ENCODE results near the gene VPS37B. TPM values are rescaled to one million over a fixed set of nuclear protein-coding genes. Genes with fewer than 3 reads are reported as not detected.
A peak's percentile ranks its signal among the peaks of the same experiment; 100 is the strongest.

The VPS37B gene
- total and polyA plus RNA-seq, 5 donors from 2014 or later: 19.0 to 99.2 (median 21.3) TPM

DNA sequence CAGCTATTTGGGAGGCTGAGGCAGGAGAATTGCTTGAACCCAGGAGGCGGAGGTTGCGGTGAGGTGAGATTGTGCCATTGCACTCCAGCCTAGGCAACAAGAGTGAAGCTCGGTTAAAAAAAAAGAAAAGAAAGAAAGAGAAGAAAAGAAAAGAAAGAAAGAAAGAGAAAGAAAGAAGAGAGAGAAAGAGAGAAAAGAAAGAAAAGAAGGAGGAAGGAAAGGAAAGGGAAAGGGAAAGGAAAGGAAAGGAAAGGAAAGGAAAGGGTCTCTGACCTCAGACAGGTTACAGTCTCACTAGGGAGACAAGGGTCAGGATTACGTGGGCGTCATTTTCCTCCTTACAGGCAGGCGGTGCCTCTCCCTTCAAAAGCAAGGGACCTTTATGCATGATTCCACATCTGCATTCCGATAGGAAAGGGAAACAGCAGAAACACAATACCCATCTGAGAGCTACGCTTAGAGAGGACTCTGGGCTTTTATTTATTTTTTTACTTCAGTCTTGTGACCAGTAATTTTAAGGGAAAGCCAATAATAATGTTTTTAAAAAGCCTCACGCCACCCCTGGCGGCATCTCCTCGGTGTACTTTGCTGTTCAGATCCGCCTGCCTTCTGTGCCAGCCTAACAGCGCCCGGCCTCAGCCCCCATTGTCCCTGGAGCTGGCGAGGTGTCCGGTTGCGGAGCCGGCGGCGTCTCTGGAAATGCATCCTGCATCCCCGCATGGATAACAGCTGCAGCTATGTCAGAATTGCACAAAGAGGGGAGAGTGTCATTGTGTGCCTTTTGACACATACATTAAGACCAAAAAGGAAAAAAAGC, 61.6 kb downstream of the VPS37B start:
- DNase-seq: peak in 2 of 3 donors; percentile 22 to 28
- Mint-ChIP-seq H3K27me3 (peaks cover 29% of the 10 kb centered on the region), H3K36me3 (no peaks in the 10 kb centered on the region), H3K4me3 (peak overlapping the region; percentile 92 to 98 (median 95)), H3K9me3 (peaks cover 0 to 3% (median 0%) of the 10 kb centered on the region in 7 donors), H3K27ac (peak overlapping the region; percentile 59 to 92 (median 79)), H3K4me1 (peaks cover 0 to 42% (median 23%) of the 10 kb centered on the region in 4 donors)
- Histone ChIP-seq H3K27me3 (ENCODE audit: control insufficient read depth, insufficient read depth, low read length) (no peaks in the 10 kb centered on the region), H3K27ac (ENCODE audit: insufficient read depth, low read length, poor library complexity, severe bottlenecking) (no peak overlapping the region), H3K9me3 (ENCODE audit: control insufficient read depth in 2 of 2, low read length in 2 of 2) (no peaks in the 10 kb centered on the region), H3K4me3 (ENCODE audit: low read depth, low read length) (peak overlapping the region; percentile 55), H3K4me1 (ENCODE audit: control insufficient read depth, insufficient read depth, low read length, poor library complexity, severe bottlenecking) (peaks cover 20% of the 10 kb centered on the region), H3K36me3 (ENCODE audit: control insufficient read depth, insufficient read depth, low read length) (no peaks in the 10 kb centered on the region)
- peak; percentile 27 to 28 for ATAC-seq (ENCODE audit: low read depth in 2 of 2)

DNA sequence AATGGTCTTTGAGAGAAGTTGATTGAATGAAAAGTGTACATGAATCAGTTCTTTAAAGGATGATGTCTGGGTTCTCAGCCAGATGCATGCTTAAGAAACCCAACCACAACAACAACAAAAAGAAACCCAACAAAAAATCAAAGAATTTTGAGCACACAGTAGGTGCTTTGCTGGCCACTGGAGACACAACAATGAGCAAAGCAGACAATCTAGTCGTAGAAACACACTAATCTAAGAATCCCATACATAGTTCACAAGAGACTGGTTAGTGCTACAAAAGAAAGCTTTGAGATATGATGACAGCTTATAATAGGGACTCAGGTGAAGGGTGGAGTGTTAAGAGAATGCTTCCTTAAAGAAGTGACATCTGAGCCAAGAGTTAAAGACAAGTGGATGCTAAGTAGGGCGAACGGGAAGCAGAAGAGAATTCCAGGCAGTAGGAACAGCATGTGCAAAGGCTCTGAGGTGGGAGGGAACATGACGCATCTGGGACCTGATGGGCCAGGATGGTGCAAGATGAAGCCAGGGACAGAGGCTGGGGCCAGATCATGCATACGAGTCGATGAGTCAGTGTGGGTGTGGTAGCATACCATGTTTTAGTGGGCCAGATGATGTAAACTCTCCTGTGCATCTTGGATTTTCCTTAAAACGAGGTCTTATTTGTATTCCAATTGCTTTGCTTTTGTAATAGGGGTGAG, 65.3 kb downstream of the VPS37B start:
- H3K27ac ChIP-seq (ENCODE audit: insufficient read depth, low read length, poor library complexity, severe bottlenecking): no peak overlapping the region
- no peaks in the 10 kb centered on the region for H3K36me3 ChIP-seq (ENCODE audit: control insufficient read depth, insufficient read depth, low read length)
- ATAC-seq (ENCODE audit: low read depth in 2 of 2) (no peak), DNase-seq (no peak)
- Mint-ChIP-seq H3K4me1 (peaks cover 0 to 15% (median 10%) of the 10 kb centered on the region in 4 donors), H3K27me3 (peaks cover 41% of the 10 kb centered on the region), H3K27ac (no peak overlapping the region), H3K9me3 (peaks cover 0 to 3% (median 0%) of the 10 kb centered on the region in 7 donors), H3K36me3 (no peaks in the 10 kb centered on the region), H3K4me3 (peak overlapping the region in 1 of 4 donors; percentile 65)
- H3K27me3 ChIP-seq (ENCODE audit: control insufficient read depth, insufficient read depth, low read length): peaks cover 4% of the 10 kb centered on the region
- no peaks in the 10 kb centered on the region for H3K9me3 ChIP-seq (ENCODE audit: control insufficient read depth in 2 of 2, low read length in 2 of 2)
- H3K4me1 ChIP-seq (ENCODE audit: control insufficient read depth, insufficient read depth, low read length, poor library complexity, severe bottlenecking): peaks cover 12% of the 10 kb centered on the region
- no peak overlapping the region for H3K4me3 ChIP-seq (ENCODE audit: low read depth, low read length)

DNA sequence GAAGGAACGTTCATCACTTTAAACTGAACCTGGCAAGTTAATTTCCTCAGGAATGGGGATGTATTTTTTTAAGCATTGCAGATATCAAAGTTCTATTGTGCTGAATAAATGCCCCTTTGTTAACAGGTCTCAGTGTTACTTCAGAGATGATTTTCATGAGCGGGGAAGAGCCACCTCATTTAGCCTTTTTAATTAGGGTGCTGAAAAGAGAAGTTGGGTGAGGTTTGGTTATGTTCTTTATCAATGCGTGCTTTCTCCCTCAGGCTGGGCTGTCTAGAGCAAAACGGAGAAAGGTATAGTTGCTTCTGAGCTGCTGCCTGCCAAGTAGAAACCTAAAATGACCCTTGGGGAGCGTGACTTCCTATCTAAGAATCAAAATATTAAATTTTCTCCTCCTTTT, 68.7 kb downstream of the VPS37B start:
- no peak for DNase-seq
- no peak overlapping the region for H3K27ac ChIP-seq (ENCODE audit: insufficient read depth, low read length, poor library complexity, severe bottlenecking)
- peaks cover 0 to 2% (median 0%) of the 10 kb centered on the region in 7 donors for H3K9me3 Mint-ChIP-seq
- H3K36me3 ChIP-seq (ENCODE audit: control insufficient read depth, insufficient read depth, low read length): no peaks in the 10 kb centered on the region
- H3K27me3 ChIP-seq (ENCODE audit: control insufficient read depth, insufficient read depth, low read length): peaks cover 4% of the 10 kb centered on the region
- no peaks in the 10 kb centered on the region for H3K36me3 Mint-ChIP-seq
- H3K4me1 Mint-ChIP-seq: peaks cover 0 to 5% (median 3%) of the 10 kb centered on the region in 4 donors
- H3K4me3 ChIP-seq (ENCODE audit: low read depth, low read length): no peak overlapping the region
- ATAC-seq (ENCODE audit: low read depth in 2 of 2): no peak
- H3K27me3 Mint-ChIP-seq: peaks cover 25% of the 10 kb centered on the region
- H3K4me3 Mint-ChIP-seq: no peak overlapping the region
- H3K27ac Mint-ChIP-seq: no peak overlapping the region
- no peaks in the 10 kb centered on the region for H3K9me3 ChIP-seq (ENCODE audit: control insufficient read depth in 2 of 2, low read length in 2 of 2)
- peaks cover 3% of the 10 kb centered on the region for H3K4me1 ChIP-seq (ENCODE audit: control insufficient read depth, insufficient read depth, low read length, poor library complexity, severe bottlenecking)

DNA sequence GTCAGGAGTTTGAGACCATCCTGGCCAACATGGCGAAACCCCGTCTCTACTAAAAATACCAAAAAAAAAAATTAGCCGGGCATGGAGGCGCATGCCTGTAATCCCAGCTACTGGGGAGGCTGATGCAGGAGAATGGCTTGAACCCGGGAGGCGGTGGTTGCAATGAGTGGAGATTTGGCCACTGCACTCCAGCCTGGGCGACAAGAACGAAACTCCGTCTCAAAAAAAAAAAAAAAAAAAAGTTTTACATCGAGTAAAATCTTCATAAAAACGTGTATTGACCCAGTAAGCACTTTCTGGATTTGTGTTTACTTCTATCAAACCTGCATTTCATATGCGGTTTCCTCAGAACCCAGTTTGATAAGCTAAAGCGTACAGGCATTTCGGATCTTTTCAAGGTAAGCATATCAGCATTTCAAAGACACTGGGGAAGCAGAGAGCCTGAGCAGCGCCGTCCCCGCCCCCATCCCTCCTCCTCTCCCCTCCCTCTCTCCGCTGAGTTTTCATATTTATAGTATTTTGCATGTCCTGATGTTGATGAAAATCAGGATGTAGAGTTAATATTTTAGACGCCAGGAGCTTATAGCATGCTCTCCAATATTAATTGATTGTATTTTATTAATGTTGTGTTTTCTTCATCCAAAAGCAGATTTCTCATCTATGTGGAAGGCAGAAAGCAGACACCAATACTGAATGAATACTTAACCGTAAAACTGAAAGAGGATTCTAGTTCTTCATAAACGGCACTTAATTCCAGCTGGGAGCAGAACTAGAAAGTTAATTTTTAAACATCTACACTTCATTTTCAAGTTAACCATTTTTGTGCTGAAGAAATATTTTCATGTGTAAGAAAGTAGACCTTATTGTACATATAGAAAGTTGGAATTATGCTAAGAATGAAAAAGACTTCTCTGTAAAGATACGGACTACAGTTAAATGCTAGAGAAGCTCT, 69.9 kb downstream of the VPS37B start:
- H3K9me3 Mint-ChIP-seq: peaks cover 0 to 2% (median 0%) of the 10 kb centered on the region in 7 donors
- peaks cover 3% of the 10 kb centered on the region for H3K4me1 ChIP-seq (ENCODE audit: control insufficient read depth, insufficient read depth, low read length, poor library complexity, severe bottlenecking)
- H3K27ac ChIP-seq (ENCODE audit: insufficient read depth, low read length, poor library complexity, severe bottlenecking): no peak overlapping the region
- ATAC-seq (ENCODE audit: low read depth in 2 of 2) (no peak), DNase-seq (peak in 1 of 3 donors; percentile 14)
- H3K9me3 ChIP-seq (ENCODE audit: control insufficient read depth in 2 of 2, low read length in 2 of 2): no peaks in the 10 kb centered on the region
- no peaks in the 10 kb centered on the region for H3K36me3 ChIP-seq (ENCODE audit: control insufficient read depth, insufficient read depth, low read length)
- peaks cover 4% of the 10 kb centered on the region for H3K27me3 ChIP-seq (ENCODE audit: control insufficient read depth, insufficient read depth, low read length)
- H3K36me3 Mint-ChIP-seq: no peaks in the 10 kb centered on the region
- H3K4me3 Mint-ChIP-seq: peak overlapping the region in 1 of 4 donors; percentile 2
- no peak overlapping the region for H3K4me3 ChIP-seq (ENCODE audit: low read depth, low read length)
- H3K27me3 Mint-ChIP-seq: peaks cover 26% of the 10 kb centered on the region
- H3K27ac Mint-ChIP-seq: no peak overlapping the region
- H3K4me1 Mint-ChIP-seq: peaks cover 0 to 5% (median 3%) of the 10 kb centered on the region in 4 donors

DNA sequence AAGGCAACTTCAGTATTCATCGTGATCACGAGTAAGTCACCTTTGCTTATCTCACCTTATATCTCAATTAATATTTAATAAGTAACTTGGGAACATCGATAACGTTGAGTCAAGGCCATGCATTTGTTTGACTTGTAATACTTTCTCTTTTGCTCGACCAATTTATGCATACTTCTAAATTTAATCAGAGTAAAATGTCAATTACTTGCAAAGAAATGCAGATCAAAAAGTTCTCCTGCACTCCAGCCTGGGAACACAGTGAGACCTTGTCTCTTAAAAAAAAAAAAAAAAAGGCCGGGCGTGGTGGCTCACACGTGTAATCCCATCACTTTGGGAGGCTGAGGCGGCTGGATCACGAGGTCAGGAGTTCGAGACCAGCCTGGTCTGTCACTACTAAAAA, 72.5 kb downstream of the VPS37B start:
- DNase-seq (no peak), ATAC-seq (ENCODE audit: low read depth in 2 of 2) (no peak)
- H3K27me3 ChIP-seq (ENCODE audit: control insufficient read depth, insufficient read depth, low read length): peaks cover 4% of the 10 kb centered on the region
- H3K4me1 ChIP-seq (ENCODE audit: control insufficient read depth, insufficient read depth, low read length, poor library complexity, severe bottlenecking): peaks cover 3% of the 10 kb centered on the region
- no peak overlapping the region for H3K27ac ChIP-seq (ENCODE audit: insufficient read depth, low read length, poor library complexity, severe bottlenecking)
- no peak overlapping the region for H3K27ac Mint-ChIP-seq
- H3K4me3 ChIP-seq (ENCODE audit: low read depth, low read length): no peak overlapping the region
- no peak overlapping the region for H3K4me3 Mint-ChIP-seq
- no peaks in the 10 kb centered on the region for H3K9me3 ChIP-seq (ENCODE audit: control insufficient read depth in 2 of 2, low read length in 2 of 2)
- no peaks in the 10 kb centered on the region for H3K9me3 Mint-ChIP-seq
- H3K27me3 Mint-ChIP-seq: peaks cover 25% of the 10 kb centered on the region
- no peaks in the 10 kb centered on the region for H3K36me3 Mint-ChIP-seq
- H3K36me3 ChIP-seq (ENCODE audit: control insufficient read depth, insufficient read depth, low read length): no peaks in the 10 kb centered on the region
- H3K4me1 Mint-ChIP-seq: peaks cover 0 to 5% (median 2%) of the 10 kb centered on the region in 4 donors

DNA sequence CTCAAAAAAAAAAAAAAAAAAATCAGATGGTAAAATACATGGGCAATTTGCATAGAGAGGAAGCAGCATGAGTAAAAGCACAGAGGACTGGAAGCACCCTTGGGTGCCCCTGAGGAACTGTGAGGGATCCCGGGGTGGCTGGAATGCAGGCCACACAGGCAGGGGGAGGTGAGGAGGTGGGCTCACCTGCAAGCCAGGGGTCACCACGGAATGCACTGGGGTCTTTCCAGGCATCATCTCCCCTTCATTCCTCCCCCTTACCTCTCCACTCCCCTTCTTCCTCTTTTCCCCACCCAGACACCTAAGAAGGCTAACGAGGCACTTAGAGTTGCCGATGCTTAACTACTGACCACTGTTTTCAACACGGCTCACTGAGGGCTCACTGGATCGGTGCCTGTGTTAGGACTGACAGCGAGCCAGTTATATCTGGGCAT, 75.1 kb downstream of the VPS37B start:
- H3K9me3 ChIP-seq (ENCODE audit: control insufficient read depth in 2 of 2, low read length in 2 of 2): no peaks in the 10 kb centered on the region
- no peaks in the 10 kb centered on the region for H3K4me1 ChIP-seq (ENCODE audit: control insufficient read depth, insufficient read depth, low read length, poor library complexity, severe bottlenecking)
- Mint-ChIP-seq H3K9me3 (no peaks in the 10 kb centered on the region), H3K27me3 (peaks cover 11% of the 10 kb centered on the region), H3K4me1 (peaks cover 0 to 5% (median under 1%) of the 10 kb centered on the region in 4 donors), H3K4me3 (no peak overlapping the region), H3K27ac (no peak overlapping the region), H3K36me3 (peaks cover 3% of the 10 kb centered on the region)
- H3K4me3 ChIP-seq (ENCODE audit: low read depth, low read length): no peak overlapping the region
- H3K36me3 ChIP-seq (ENCODE audit: control insufficient read depth, insufficient read depth, low read length): no peaks in the 10 kb centered on the region
- H3K27ac ChIP-seq (ENCODE audit: insufficient read depth, low read length, poor library complexity, severe bottlenecking): no peak overlapping the region
- no peaks in the 10 kb centered on the region for H3K27me3 ChIP-seq (ENCODE audit: control insufficient read depth, insufficient read depth, low read length)
- DNase-seq (no peak), ATAC-seq (ENCODE audit: low read depth in 2 of 2) (peak in 1 of 2 donors; percentile 22)

DNA sequence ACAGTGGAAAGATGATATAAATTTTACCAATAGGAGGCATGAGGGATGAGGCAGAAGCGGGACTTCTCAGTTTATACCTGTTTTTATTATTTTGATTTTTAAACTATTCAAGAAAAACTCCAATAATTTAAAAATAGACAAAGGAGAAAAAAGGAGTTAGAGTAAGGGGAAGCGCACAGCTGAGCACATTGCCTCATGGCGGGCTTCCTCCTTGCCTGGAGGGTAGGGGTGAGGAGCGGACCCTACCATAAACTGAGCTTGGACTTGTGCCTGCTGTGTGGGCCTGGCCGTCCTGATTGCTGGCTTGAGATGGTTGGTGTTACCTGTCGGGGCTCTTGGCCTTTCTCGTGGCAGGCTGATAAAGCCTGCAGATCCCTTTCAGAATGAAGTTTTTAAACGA, 75.8 kb downstream of the VPS37B start:
- DNase-seq (no peak), ATAC-seq (ENCODE audit: low read depth in 2 of 2) (no peak)
- Histone ChIP-seq H3K27me3 (ENCODE audit: control insufficient read depth, insufficient read depth, low read length) (no peaks in the 10 kb centered on the region), H3K9me3 (ENCODE audit: control insufficient read depth in 2 of 2, low read length in 2 of 2) (no peaks in the 10 kb centered on the region), H3K36me3 (ENCODE audit: control insufficient read depth, insufficient read depth, low read length) (no peaks in the 10 kb centered on the region), H3K4me3 (ENCODE audit: low read depth, low read length) (no peak overlapping the region), H3K4me1 (ENCODE audit: control insufficient read depth, insufficient read depth, low read length, poor library complexity, severe bottlenecking) (no peaks in the 10 kb centered on the region), H3K27ac (ENCODE audit: insufficient read depth, low read length, poor library complexity, severe bottlenecking) (no peak overlapping the region)
- H3K27me3 Mint-ChIP-seq: peaks cover 10% of the 10 kb centered on the region
- no peak overlapping the region for H3K4me3 Mint-ChIP-seq
- H3K9me3 Mint-ChIP-seq: no peaks in the 10 kb centered on the region
- H3K4me1 Mint-ChIP-seq: peaks cover 0 to 5% (median 0%) of the 10 kb centered on the region in 4 donors
- peaks cover 3% of the 10 kb centered on the region for H3K36me3 Mint-ChIP-seq
- no peak overlapping the region for H3K27ac Mint-ChIP-seq

All from CD4-positive, CD25-positive, alpha-beta regulatory T cell (primary cell).